ENCODE data around the gene VTCN1. TPM values are rescaled to one million over a fixed set of nuclear protein-coding genes. Genes with fewer than 3 reads are reported as not detected.
"Not testable (repeated sequence)": the region's sequence is repeated elsewhere in the genome, so short reads cannot be mapped to it uniquely, and the experiment has no call there.

VTCN1 gene
- total RNA-seq, 1 donor from 2014 or later = not detected

- Histone ChIP-seq H3K27ac (no peak overlapping the region), H3K9me3 (no peaks in the 10 kb centered on the region), H3K4me3 (no peak overlapping the region), H3K36me3 (no peaks in the 10 kb centered on the region), H3K4me1 (no peaks in the 10 kb centered on the region), H3K27me3 (no peaks in the 10 kb centered on the region)
- no peak for DNase-seq (ENCODE audit: low spot score in 2 of 2)
- intact Hi-C loops (cut with DNase I) = no loop called here
- no peak for TF ChIP-seq CTCF (IDR thresholded peaks at IDR 0.05)
These were observed 43.3 kb downstream of the VTCN1 start for GRCh38 chr1:117167402-117167801.

GRCh38 chr1:117166076-117166475 lies 44.7 kb downstream of the VTCN1 start:
- no peak for DNase-seq (ENCODE audit: low spot score in 2 of 2)
- Histone ChIP-seq H3K36me3 (no peaks in the 10 kb centered on the region), H3K27me3 (no peaks in the 10 kb centered on the region), H3K9me3 (no peaks in the 10 kb centered on the region), H3K4me1 (no peaks in the 10 kb centered on the region), H3K4me3 (no peak overlapping the region), H3K27ac (no peak overlapping the region)
- TF ChIP-seq CTCF (IDR thresholded peaks at IDR 0.05) = no peak
- intact Hi-C loops (cut with DNase I) = no loop called here

GRCh38 chr1:117164209-117164608 lies 46.5 kb downstream of the VTCN1 start:
- no peak for DNase-seq (ENCODE audit: low spot score in 2 of 2)
- Histone ChIP-seq H3K36me3 (no peaks in the 10 kb centered on the region), H3K4me1 (no peaks in the 10 kb centered on the region), H3K27me3 (no peaks in the 10 kb centered on the region), H3K27ac (no peak overlapping the region), H3K9me3 (no peaks in the 10 kb centered on the region), H3K4me3 (no peak overlapping the region)
- intact Hi-C loops (cut with DNase I) = no loop called here
- no peak for TF ChIP-seq CTCF (IDR thresholded peaks at IDR 0.05)

GRCh38 chr1:117162816-117163215 lies 47.9 kb downstream of the VTCN1 start:
- no peak for TF ChIP-seq CTCF (IDR thresholded peaks at IDR 0.05)
- Histone ChIP-seq H3K27me3 (no peaks in the 10 kb centered on the region), H3K27ac (no peak overlapping the region), H3K36me3 (no peaks in the 10 kb centered on the region), H3K9me3 (no peaks in the 10 kb centered on the region), H3K4me3 (no peak overlapping the region), H3K4me1 (no peaks in the 10 kb centered on the region)
- DNase-seq (ENCODE audit: low spot score in 2 of 2) = no peak
- intact Hi-C loops (cut with DNase I) = no loop called here

GRCh38 chr1:117161887-117162286 lies 48.8 kb downstream of the VTCN1 start:
- Histone ChIP-seq H3K27ac (no peak overlapping the region), H3K36me3 (no peaks in the 10 kb centered on the region), H3K27me3 (no peaks in the 10 kb centered on the region), H3K4me1 (no peaks in the 10 kb centered on the region), H3K9me3 (no peaks in the 10 kb centered on the region), H3K4me3 (no peak overlapping the region)
- no peak for DNase-seq (ENCODE audit: low spot score in 2 of 2)
- intact Hi-C loops (cut with DNase I) = no loop called here
- TF ChIP-seq CTCF (IDR thresholded peaks at IDR 0.05) = no peak

GRCh38 chr1:117151305-117151704 lies 59.4 kb downstream of the VTCN1 start:
- H3K4me1 ChIP-seq; H3K9me3 ChIP-seq; H3K36me3 ChIP-seq; DNase-seq (ENCODE audit: low spot score in 2 of 2); H3K27ac ChIP-seq; intact Hi-C loops (cut with DNase I); H3K27me3 ChIP-seq; H3K4me3 ChIP-seq: not testable (repeated sequence)
